Measurements from ENCODE around the gene MINAR2.

The MINAR2 gene

GRCh38 chr5:129748913-129749880 is 1.3 kb downstream of the MINAR2 start:
- no peaks in the 10 kb centered on the region for H3K27me3 ChIP-seq (ENCODE audit: insufficient read depth, low read depth)
- H2AFZ ChIP-seq (ENCODE audit: low read depth), result no peak overlapping the region
- H4K20me1 ChIP-seq (ENCODE audit: insufficient read depth), result no peaks in the 10 kb centered on the region
- H3K4me2 ChIP-seq, result no peak overlapping the region
- no peak overlapping the region for H3K27ac ChIP-seq
- H3K79me2 ChIP-seq (ENCODE audit: insufficient read depth, low read depth), result no peaks in the 10 kb centered on the region
- H3K4me1 ChIP-seq (ENCODE audit: low read depth, poor library complexity, severe bottlenecking), result no peaks in the 10 kb centered on the region
- no peak for TF ChIP-seq CTCF (conservative IDR thresholded peaks at IDR 0.05; ENCODE audit: low read depth, low read length)
- no peak overlapping the region for H3K4me3 ChIP-seq (IDR thresholded peaks at IDR 0.05; ENCODE audit: insufficient read depth, low read depth, low read length)
- no peaks in the 10 kb centered on the region for H3K36me3 ChIP-seq (ENCODE audit: insufficient read depth)
- H3K9ac ChIP-seq, result no peak overlapping the region

- Histone ChIP-seq H4K20me1 (ENCODE audit: insufficient read depth) (no peaks in the 10 kb centered on the region), H3K4me3 (IDR thresholded peaks at IDR 0.05; ENCODE audit: insufficient read depth, low read depth, low read length) (no peak overlapping the region), H3K9ac (no peak overlapping the region), H2AFZ (ENCODE audit: low read depth) (no peak overlapping the region), H3K36me3 (ENCODE audit: insufficient read depth) (no peaks in the 10 kb centered on the region), H3K27ac (no peak overlapping the region), H3K79me2 (ENCODE audit: insufficient read depth, low read depth) (no peaks in the 10 kb centered on the region), H3K27me3 (ENCODE audit: insufficient read depth, low read depth) (no peaks in the 10 kb centered on the region), H3K4me1 (ENCODE audit: low read depth, poor library complexity, severe bottlenecking) (no peaks in the 10 kb centered on the region), H3K4me2 (no peak overlapping the region)
- no peak for TF ChIP-seq CTCF (conservative IDR thresholded peaks at IDR 0.05; ENCODE audit: low read depth, low read length)
Measured at GRCh38 chr5:129760636-129761325, 12.9 kb downstream of the MINAR2 start.

- Histone ChIP-seq H3K27ac (no peak overlapping the region), H3K9ac (no peak overlapping the region), H3K36me3 (ENCODE audit: insufficient read depth) (no peaks in the 10 kb centered on the region), H3K27me3 (ENCODE audit: insufficient read depth, low read depth) (no peaks in the 10 kb centered on the region), H3K4me3 (IDR thresholded peaks at IDR 0.05; ENCODE audit: insufficient read depth, low read depth, low read length) (no peak overlapping the region), H2AFZ (ENCODE audit: low read depth) (no peak overlapping the region), H3K4me2 (no peak overlapping the region), H3K4me1 (ENCODE audit: low read depth, poor library complexity, severe bottlenecking) (no peaks in the 10 kb centered on the region), H4K20me1 (ENCODE audit: insufficient read depth) (no peaks in the 10 kb centered on the region), H3K79me2 (ENCODE audit: insufficient read depth, low read depth) (no peaks in the 10 kb centered on the region)
- no peak for TF ChIP-seq CTCF (conservative IDR thresholded peaks at IDR 0.05; ENCODE audit: low read depth, low read length)
Measured at GRCh38 chr5:129763651-129764050, 15.8 kb downstream of the MINAR2 start.

DNA sequence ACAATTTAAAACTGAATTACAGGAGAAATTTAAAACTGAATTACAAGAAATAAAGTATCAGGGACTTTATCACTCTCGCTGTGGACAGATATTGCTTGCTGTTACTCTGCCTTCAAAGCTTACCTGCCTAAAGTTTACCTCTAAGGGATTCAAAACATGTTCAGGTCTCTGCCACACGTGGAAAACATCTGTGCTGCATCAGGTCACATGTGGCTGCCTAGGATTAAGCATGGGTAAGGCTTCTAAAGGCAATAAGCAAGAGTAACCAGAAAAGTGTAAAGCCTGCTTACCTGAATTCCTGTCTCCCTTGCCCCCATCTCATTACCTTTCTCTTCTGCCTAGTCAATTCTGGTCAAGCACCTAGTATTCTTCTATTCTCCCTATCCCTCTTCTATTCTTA is 18.9 kb downstream of the MINAR2 start:
- Histone ChIP-seq H2AFZ (ENCODE audit: low read depth) (no peak overlapping the region), H3K9ac (no peak overlapping the region), H4K20me1 (ENCODE audit: insufficient read depth) (no peaks in the 10 kb centered on the region), H3K36me3 (ENCODE audit: insufficient read depth) (no peaks in the 10 kb centered on the region), H3K4me2 (no peak overlapping the region), H3K27me3 (ENCODE audit: insufficient read depth, low read depth) (no peaks in the 10 kb centered on the region), H3K79me2 (ENCODE audit: insufficient read depth, low read depth) (no peaks in the 10 kb centered on the region), H3K4me1 (ENCODE audit: low read depth, poor library complexity, severe bottlenecking) (peaks cover 4% of the 10 kb centered on the region), H3K27ac (no peak overlapping the region), H3K4me3 (IDR thresholded peaks at IDR 0.05; ENCODE audit: insufficient read depth, low read depth, low read length) (no peak overlapping the region)
- TF ChIP-seq CTCF (conservative IDR thresholded peaks at IDR 0.05; ENCODE audit: low read depth, low read length), result no peak

All from KMS-11 (cell line).